Right atrium auricular region (tissue), 2 donors: ENCODE results near the gene OSBPL2. TPM values are rescaled to one million over a fixed set of nuclear protein-coding genes. Genes with fewer than 3 reads are reported as not detected.
A peak's percentile ranks its signal among the peaks of the same experiment; 100 is the strongest.

Source experiments
- DNase-seq: peaks from one replicate; pipeline ENCODE4 v3.0.0-alpha.2; 2019; ENCODE audit warnings: low spot score
- H3K27ac ChIP-seq, 2 donors: fragments of 200-600 bp; sonication (generic); 1 replicate in 1 of 2; 2 replicates in 1 of 2; pipeline ENCODE4 v1.5.1; 2016 to 2019
- H3K27me3 ChIP-seq, 2 donors: fragments of 200-600 bp; sonication (generic); one replicate each; pipeline versions ENCODE4 v1.5.1 to v1.6.0; 2017 to 2019
- H3K36me3 ChIP-seq: fragments of 200-600 bp; sonication (generic); one replicate; pipeline ENCODE4 v1.5.1; 2016
- H3K4me1 ChIP-seq, 2 donors: fragments of 200-600 bp; sonication (generic); one replicate each; pipeline versions ENCODE4 v1.5.1 to v1.6.0; 2017 to 2019
- H3K4me3 ChIP-seq, 2 donors: fragments of 200-600 bp; sonication (generic); 1 replicate in 1 of 2; 2 replicates in 1 of 2; pipeline ENCODE4 v1.5.1; 2017 to 2019; ENCODE audit warnings: mild to moderate bottlenecking in 1 of 2, moderate library complexity in 1 of 2
- H3K9me3 ChIP-seq, 2 donors: fragments of 200-600 bp; sonication (generic); one replicate each; pipeline ENCODE4 v1.5.1; 2019
- CTCF ChIP-seq, 2 donors: fragments of 200-600 bp; sonication (generic); IDR thresholded peaks; one replicate each; pipeline ENCODE4 v1.5.1; 2019; ENCODE audit warnings: antibody characterized with exemption in 2 of 2
- total RNA-seq, 2 donors: library from RNA; depleted of rRNA; stranded (reverse); fragments of >200 nt; gene quantifications; one replicate each; pipeline ENCODE4 v1.1.0, GENCODE V29; 2016

The OSBPL2 gene
- total RNA-seq, 2 donors from 2014 or later, result 27.2 to 29.6 TPM

- TF ChIP-seq CTCF (IDR thresholded peaks at IDR 0.05), result no peak
- Histone ChIP-seq H3K27ac (no peak overlapping the region), H3K36me3 (peaks cover 57% of the 10 kb centered on the region)
These were observed 20.9 kb downstream of the OSBPL2 start for GRCh38 chr20:62259294-62259565.

GRCh38 chr20:62262064-62262463 is 23.7 kb downstream of the OSBPL2 start:
- TF ChIP-seq CTCF (IDR thresholded peaks at IDR 0.05), result no peak
- DNase-seq, result no peak
- Histone ChIP-seq H3K9me3 (no peaks in the 10 kb centered on the region), H3K27me3 (no peaks in the 10 kb centered on the region), H3K4me3 (no peak overlapping the region), H3K36me3 (peaks cover 70% of the 10 kb centered on the region), H3K4me1 (peaks cover 0 to 16% of the 10 kb centered on the region in 2 donors), H3K27ac (no peak overlapping the region)

More at GRCh38 chr20:62259294-62259565, 20.9 kb downstream of the OSBPL2 start:
- Histone ChIP-seq H3K4me1 (peaks cover 0 to 19% of the 10 kb centered on the region in 2 donors), H3K9me3 (no peaks in the 10 kb centered on the region), H3K27me3 (no peaks in the 10 kb centered on the region), H3K4me3 (no peak overlapping the region)
- DNase-seq, result no peak

- DNase-seq, result no peak
- no peaks in the 10 kb centered on the region for H3K27me3 ChIP-seq
- no peak for TF ChIP-seq CTCF (IDR thresholded peaks at IDR 0.05)
- no peak overlapping the region for H3K4me3 ChIP-seq
- no peaks in the 10 kb centered on the region for H3K9me3 ChIP-seq
- peaks cover 66% of the 10 kb centered on the region for H3K36me3 ChIP-seq
- peaks cover 0 to 8% of the 10 kb centered on the region in 2 donors for H3K4me1 ChIP-seq
- H3K27ac ChIP-seq, result no peak overlapping the region
These were observed 25.1 kb downstream of the OSBPL2 start for GRCh38 chr20:62263396-62263795.

- no peak overlapping the region for H3K27ac ChIP-seq
- no peak for DNase-seq
These were observed 27.0 kb downstream of the OSBPL2 start for GRCh38 chr20:62265365-62265764.

GRCh38 chr20:62266340-62266739 is 28.0 kb downstream of the OSBPL2 start:
- Histone ChIP-seq H3K27ac (no peak overlapping the region), H3K9me3 (no peaks in the 10 kb centered on the region), H3K4me3 (no peak overlapping the region), H3K27me3 (no peaks in the 10 kb centered on the region), H3K4me1 (no peaks in the 10 kb centered on the region), H3K36me3 (peaks cover 59% of the 10 kb centered on the region)
- no peak for TF ChIP-seq CTCF (IDR thresholded peaks at IDR 0.05)
- no peak for DNase-seq

More at GRCh38 chr20:62265365-62265764, 27.0 kb downstream of the OSBPL2 start:
- Histone ChIP-seq H3K27me3 (no peaks in the 10 kb centered on the region), H3K4me3 (no peak overlapping the region), H3K9me3 (no peaks in the 10 kb centered on the region), H3K36me3 (peaks cover 69% of the 10 kb centered on the region), H3K4me1 (no peaks in the 10 kb centered on the region)
- no peak for TF ChIP-seq CTCF (IDR thresholded peaks at IDR 0.05)

GRCh38 chr20:62266851-62267250 is 28.5 kb downstream of the OSBPL2 start:
- no peaks in the 10 kb centered on the region for H3K27me3 ChIP-seq
- H3K9me3 ChIP-seq, result no peaks in the 10 kb centered on the region
- H3K4me3 ChIP-seq, result no peak overlapping the region
- H3K27ac ChIP-seq, result peak overlapping the region in 1 of 2 donors; percentile 14
- no peak for TF ChIP-seq CTCF (IDR thresholded peaks at IDR 0.05)
- no peak for DNase-seq
- H3K36me3 ChIP-seq, result peaks cover 54% of the 10 kb centered on the region
- H3K4me1 ChIP-seq, result no peaks in the 10 kb centered on the region
